Coronary artery (tissue), 2 donors: ENCODE measurements around the gene IBSP.

Source experiments
- DNase-seq: peaks from one replicate; pipeline ENCODE4 v3.0.0-alpha.2; 2017; ENCODE audit warnings: low spot score
- H3K27ac ChIP-seq, 2 donors: fragments of 200-600 bp; sonication (generic); one replicate each; pipeline ENCODE4 v1.5.1; 2016 to 2019
- H3K4me3 ChIP-seq: fragments of 200-600 bp; sonication (generic); 2 replicates; pipeline ENCODE4 v1.5.1; 2016; ENCODE audit warnings: mild to moderate bottlenecking, moderate library complexity
- TF ChIP-seq, protein P1 (sequence below): fragments of 200-600 bp; sonication (generic); IDR thresholded peaks from one replicate; pipeline ENCODE4 v1.5.1; 2019; ENCODE audit warnings: antibody characterized with exemption

Gene IBSP

GRCh38 chr4:87785731-87786509, 13.4 kb upstream of the IBSP start:
- no peak overlapping the region for H3K4me3 ChIP-seq
- TF ChIP-seq, protein P1, sequence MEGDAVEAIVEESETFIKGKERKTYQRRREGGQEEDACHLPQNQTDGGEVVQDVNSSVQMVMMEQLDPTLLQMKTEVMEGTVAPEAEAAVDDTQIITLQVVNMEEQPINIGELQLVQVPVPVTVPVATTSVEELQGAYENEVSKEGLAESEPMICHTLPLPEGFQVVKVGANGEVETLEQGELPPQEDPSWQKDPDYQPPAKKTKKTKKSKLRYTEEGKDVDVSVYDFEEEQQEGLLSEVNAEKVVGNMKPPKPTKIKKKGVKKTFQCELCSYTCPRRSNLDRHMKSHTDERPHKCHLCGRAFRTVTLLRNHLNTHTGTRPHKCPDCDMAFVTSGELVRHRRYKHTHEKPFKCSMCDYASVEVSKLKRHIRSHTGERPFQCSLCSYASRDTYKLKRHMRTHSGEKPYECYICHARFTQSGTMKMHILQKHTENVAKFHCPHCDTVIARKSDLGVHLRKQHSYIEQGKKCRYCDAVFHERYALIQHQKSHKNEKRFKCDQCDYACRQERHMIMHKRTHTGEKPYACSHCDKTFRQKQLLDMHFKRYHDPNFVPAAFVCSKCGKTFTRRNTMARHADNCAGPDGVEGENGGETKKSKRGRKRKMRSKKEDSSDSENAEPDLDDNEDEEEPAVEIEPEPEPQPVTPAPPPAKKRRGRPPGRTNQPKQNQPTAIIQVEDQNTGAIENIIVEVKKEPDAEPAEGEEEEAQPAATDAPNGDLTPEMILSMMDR: no peak
- H3K27ac ChIP-seq: no peak overlapping the region
- no peak for DNase-seq

GRCh38 chr4:87802858-87803257, 3.5 kb downstream of the IBSP start:
- TF ChIP-seq, protein P1: no peak
- DNase-seq: no peak
- no peak overlapping the region for H3K4me3 ChIP-seq

DNA sequence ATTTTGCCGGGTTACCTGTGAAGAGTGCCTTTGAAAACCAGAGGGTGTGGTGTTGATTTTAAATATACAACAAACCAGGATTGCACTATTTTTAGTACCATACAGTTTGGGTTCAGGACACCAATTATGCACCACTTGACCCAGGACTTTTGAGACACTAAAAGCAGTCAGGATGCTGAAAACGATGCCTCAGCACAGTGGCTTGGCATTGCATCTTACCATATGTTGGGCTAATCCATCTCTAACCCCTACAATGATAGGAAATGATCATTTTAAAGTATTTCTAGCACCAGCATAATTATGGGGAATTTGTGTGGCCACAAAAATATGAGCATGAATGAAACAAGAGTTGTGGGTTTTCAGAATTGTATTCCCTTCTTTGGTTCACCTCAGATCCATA, 4.1 kb downstream of the IBSP start:
- H3K27ac ChIP-seq: no peak overlapping the region
- H3K4me3 ChIP-seq: no peak overlapping the region
- DNase-seq: no peak
- TF ChIP-seq, protein P1: no peak

More at GRCh38 chr4:87802858-87803257, 3.5 kb downstream of the IBSP start:
- H3K27ac ChIP-seq: no peak overlapping the region

DNA sequence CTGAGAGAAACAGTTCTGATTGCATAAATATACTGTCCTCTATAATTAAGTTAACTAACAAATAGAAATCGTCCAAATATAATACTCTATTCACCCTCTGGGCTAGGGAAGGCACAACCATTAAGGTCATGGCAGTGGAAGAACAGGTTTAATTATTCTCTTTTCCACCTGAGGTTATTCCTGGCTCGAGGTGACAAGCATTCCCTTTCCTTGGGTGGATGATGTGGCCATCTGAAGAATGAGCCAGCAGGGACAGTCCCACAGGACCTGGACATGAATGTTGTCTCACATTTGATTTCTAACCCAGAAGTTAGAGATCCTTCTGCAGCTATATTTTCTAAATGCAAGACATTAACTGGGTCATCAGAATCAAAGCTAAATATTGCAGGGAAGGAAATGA, 5.5 kb downstream of the IBSP start:
- no peak for DNase-seq
- Histone ChIP-seq H3K27ac (no peak overlapping the region), H3K4me3 (no peak overlapping the region)
- TF ChIP-seq, protein P1: no peak

- no peak overlapping the region for H3K27ac ChIP-seq
- TF ChIP-seq, protein P1: no peak
Measured at GRCh38 chr4:87805971-87806370, 6.6 kb downstream of the IBSP start.

GRCh38 chr4:87806520-87806919, 7.2 kb downstream of the IBSP start:
- TF ChIP-seq, protein P1: no peak
- no peak overlapping the region for H3K4me3 ChIP-seq
- no peak overlapping the region for H3K27ac ChIP-seq
- DNase-seq: no peak

More at GRCh38 chr4:87805971-87806370, 6.6 kb downstream of the IBSP start:
- no peak overlapping the region for H3K4me3 ChIP-seq
- DNase-seq: no peak

DNA sequence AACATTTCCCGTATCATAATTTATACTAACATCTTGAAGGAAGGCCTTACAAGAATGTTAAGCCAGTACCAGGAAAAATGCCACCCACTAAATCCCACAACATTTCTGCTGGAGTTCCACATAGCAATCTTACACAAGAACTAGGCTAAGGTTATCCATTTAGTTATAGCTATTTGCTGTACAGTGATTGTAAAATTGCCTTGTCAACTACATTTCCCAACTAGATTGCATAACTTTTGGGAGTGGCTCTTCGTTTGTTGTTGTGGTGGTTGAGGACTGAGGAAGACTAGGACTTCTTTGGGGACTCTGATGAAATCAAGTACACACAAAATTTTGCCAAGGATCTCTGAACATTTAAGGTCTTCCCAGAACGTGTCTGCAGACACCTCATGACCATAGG, 8.0 kb downstream of the IBSP start:
- DNase-seq: no peak
- Histone ChIP-seq H3K27ac (no peak overlapping the region), H3K4me3 (no peak overlapping the region)
- TF ChIP-seq, protein P1: no peak
